Loucy (cell line): ENCODE data around the gene ADAMTS12.

Experiments
- EZH2phosphoT487 ChIP-seq: fragments of 200-600 bp; IDR thresholded peaks from 2 replicates; pipeline ENCODE4 v1.6.1; 2018; ENCODE audit warnings: antibody characterized with exemption, mild to moderate bottlenecking, moderate library complexity, borderline replicate concordance
- TF ChIP-seq, protein P1 (sequence below): fragments of 200-600 bp; sonication (generic); conservative IDR thresholded peaks from 2 replicates; pipeline ENCODE4 v1.5.1; 2014; ENCODE audit warnings: mild to moderate bottlenecking, antibody characterized with exemption, low read length

- TF ChIP-seq, protein P1, sequence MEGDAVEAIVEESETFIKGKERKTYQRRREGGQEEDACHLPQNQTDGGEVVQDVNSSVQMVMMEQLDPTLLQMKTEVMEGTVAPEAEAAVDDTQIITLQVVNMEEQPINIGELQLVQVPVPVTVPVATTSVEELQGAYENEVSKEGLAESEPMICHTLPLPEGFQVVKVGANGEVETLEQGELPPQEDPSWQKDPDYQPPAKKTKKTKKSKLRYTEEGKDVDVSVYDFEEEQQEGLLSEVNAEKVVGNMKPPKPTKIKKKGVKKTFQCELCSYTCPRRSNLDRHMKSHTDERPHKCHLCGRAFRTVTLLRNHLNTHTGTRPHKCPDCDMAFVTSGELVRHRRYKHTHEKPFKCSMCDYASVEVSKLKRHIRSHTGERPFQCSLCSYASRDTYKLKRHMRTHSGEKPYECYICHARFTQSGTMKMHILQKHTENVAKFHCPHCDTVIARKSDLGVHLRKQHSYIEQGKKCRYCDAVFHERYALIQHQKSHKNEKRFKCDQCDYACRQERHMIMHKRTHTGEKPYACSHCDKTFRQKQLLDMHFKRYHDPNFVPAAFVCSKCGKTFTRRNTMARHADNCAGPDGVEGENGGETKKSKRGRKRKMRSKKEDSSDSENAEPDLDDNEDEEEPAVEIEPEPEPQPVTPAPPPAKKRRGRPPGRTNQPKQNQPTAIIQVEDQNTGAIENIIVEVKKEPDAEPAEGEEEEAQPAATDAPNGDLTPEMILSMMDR, result no peak
- no peak for TF ChIP-seq EZH2phosphoT487
These were observed 327.5 kb downstream of the ADAMTS12 start for GRCh38 chr5:33563983-33564908.
